ENCODE measurements around the gene COLEC12.

Gene COLEC12

GRCh38 chr18:379681-380330, 120.7 kb downstream of the COLEC12 start:
- DNase-seq: no peak

DNA sequence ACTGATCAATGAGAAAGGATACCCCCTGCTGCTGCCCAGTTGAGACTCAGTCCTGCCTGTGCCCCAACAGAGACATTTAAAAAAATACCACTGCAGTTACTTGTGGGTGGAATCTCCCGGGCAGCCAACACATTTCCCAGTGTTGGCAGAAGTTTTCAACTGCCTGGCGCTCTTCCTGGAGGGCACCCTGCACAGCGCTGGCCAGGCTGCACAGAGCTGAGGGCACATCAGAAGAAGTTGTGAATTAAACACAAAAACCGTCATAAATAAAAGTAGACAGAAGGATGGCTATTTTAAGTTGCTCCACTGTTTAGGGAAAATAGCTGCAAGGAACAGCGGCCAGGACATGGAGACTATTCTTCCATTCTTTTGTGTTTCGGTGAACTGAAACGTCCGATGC, 122.4 kb downstream of the COLEC12 start:
- DNase-seq: no peak

- DNase-seq: no peak
Measured at GRCh38 chr18:377088-377487, 123.4 kb downstream of the COLEC12 start.

GRCh38 chr18:376311-376710, 124.2 kb downstream of the COLEC12 start:
- no peak for DNase-seq

GRCh38 chr18:374721-375168, 125.8 kb downstream of the COLEC12 start:
- no peak for DNase-seq

- no peak for DNase-seq
Measured at GRCh38 chr18:373780-374179, 126.7 kb downstream of the COLEC12 start.

GRCh38 chr18:371609-371982, 128.9 kb downstream of the COLEC12 start:
- no peak for DNase-seq

- no peak for DNase-seq
Measured at GRCh38 chr18:370751-371608, 129.5 kb downstream of the COLEC12 start.

- no peak for DNase-seq
Measured at GRCh38 chr18:369224-370015, 131.1 kb downstream of the COLEC12 start.

DNA sequence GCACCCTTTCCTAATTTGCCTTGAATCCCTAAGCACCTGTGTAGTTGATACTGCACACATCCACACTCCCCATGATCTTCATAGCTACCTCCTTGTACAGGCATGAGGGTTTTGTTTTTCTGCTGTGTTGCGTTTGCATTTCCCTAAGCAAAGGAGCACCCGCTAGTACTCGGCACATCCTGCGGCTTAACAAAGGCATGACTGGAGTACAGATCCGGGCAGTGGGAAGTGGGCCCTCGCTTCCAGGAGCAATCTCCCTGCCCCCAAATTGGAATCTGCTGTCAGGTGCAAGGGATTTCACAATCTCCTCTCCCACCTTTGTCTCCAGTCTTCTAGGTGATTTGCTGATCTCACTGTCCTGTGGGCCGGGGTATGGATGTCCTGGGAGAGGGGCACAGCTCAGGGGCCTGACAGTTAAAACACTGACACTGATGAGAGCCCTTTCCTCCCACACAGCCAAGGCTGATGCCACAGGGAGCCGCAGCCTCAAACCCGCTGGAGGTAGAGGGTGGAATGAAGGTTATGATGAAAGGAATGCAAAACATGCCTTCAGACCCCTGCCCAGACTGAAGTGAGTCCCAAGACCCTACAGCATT, 133.9 kb downstream of the COLEC12 start:
- DNase-seq: no peak

DNA sequence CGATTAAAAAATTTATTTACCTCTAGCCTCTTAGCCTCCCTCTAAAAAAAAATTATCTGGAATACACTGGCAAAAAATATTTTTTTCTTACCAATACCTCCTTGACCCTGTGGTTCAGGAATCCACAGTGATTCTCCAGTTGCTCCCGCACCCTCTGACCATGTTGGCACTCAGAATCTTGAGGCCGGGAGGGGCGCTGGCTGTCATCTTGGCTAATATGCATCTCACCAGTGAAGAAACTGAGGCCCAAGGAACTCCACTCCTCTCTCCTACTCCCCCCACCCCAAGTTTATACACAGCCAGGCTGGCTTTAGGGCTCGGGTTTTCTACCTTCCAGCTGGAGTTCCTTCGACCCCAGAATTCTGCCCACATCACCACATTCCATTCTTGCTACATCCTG, 134.8 kb downstream of the COLEC12 start:
- DNase-seq: no peak

GRCh38 chr18:364256-364826, 136.2 kb downstream of the COLEC12 start:
- no peak for DNase-seq

- DNase-seq: no peak
Measured at GRCh38 chr18:363301-364085, 137.0 kb downstream of the COLEC12 start.

DNA sequence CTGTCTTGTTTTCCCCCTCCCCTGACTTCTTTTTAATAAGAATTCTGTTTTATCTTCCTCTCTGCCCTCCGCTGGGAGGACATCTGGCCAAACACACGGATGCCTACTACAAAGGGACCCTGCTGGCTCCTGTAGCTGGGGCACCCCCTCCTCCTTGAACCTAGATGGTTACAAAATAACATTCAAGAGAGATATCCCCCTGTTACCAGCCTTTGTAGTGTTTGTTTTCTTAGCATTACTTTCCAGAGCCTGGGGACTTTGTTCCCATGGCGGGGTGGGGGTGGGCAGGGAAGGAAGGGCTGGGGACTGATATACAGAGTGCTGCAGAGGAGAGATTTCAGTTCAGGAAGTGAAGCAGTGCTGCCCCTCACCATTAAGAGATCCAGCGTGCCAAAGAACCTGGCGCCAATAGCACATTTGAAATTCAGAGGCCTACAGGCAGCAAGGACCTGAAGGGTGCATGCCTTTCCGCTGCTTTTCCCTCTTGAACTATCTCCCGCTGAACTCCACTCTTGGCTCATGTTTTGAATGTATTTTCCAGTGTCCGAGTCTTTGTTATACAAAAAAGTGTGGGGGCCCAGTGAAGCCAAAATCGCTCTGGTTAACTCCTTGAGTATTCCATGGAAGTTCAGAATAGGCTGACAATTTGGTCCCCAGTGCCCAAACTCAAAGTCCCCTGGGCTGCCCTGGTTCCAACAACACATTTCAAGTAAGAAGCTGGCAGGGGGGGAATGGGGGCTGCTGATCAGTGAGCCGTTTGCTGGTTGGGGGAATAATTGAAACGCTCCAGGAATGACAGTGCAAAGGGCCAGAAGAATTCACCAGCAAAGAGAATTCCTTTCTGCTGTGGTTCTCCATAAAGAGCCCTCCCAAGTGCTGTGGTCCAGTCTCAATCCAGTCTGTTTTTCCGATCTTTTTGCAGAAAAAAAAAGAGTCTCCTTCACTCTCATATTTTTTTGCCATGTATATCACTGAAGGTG, 137.9 kb downstream of the COLEC12 start:
- no peak for DNase-seq

DNA sequence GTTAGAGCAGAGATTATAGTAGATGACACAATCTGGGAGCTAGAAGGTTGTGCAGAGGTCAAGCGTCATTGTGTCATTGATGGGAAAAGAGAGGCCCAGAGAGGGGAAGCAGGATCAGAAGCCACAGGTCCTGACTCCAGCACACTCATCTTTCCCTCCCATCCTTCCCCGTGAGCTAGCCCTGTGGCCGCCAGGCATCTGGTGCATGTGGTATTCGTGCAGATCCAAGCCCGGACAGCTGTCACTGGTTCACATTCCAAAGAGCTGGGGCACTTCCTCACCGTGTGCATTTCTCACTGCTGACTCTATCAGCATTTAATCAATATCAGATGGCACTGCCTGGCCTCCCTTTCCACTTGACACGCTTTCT, 138.6 kb downstream of the COLEC12 start:
- DNase-seq: no peak

GRCh38 chr18:361100-361732, 139.3 kb downstream of the COLEC12 start:
- no peak for DNase-seq

- DNase-seq: no peak
Measured at GRCh38 chr18:360676-361075, 139.8 kb downstream of the COLEC12 start.

- no peak for DNase-seq
Measured at GRCh38 chr18:356778-357177, 143.7 kb downstream of the COLEC12 start.

GRCh38 chr18:355678-356077, 144.8 kb downstream of the COLEC12 start:
- no peak for DNase-seq

DNA sequence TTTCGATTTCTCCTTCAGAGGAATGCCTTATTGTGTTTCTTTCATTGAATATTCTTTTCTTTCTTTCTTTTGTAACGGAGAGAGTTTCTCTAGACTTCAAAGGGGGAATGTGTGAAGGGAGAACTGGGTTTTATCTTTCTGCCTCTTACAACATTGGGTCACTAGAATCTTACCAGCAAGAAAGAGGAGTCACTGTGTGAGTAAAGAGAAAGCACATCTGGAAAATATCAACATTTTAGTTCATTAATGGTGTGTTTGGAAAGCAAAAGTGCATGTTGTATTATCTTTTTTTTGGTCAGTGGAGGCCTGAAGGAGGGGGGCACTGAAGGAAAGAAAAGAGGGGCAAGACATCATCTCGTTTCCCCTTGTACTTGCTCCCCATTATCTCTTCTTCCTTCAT, 146.0 kb downstream of the COLEC12 start:
- DNase-seq: no peak
